Astrocyte of the cerebellum (primary cell): Measurements from ENCODE around the gene COL4A2.

Experiments
- DNase-seq: peaks from one replicate; pipeline ENCODE4 v3.0.0-alpha.2; 2011; ENCODE audit warnings: low read depth
- H3K4me3 ChIP-seq: 2 replicates; pipeline ENCODE4 v1.5.1; 2011; ENCODE audit warnings: mild to moderate bottlenecking, low read depth, low read length, moderate library complexity
- CTCF ChIP-seq: IDR thresholded peaks from 2 replicates; pipeline ENCODE4 v1.5.1; 2012; ENCODE audit warnings: low read length, low read depth, moderate library complexity, mild to moderate bottlenecking; ENCODE audit errors: missing control alignments
- in situ Hi-C: cut with HindIII; loops from 2 replicates; pipeline ENCODE4 v1.10.0; 2017; ENCODE audit warnings: low sequenced_read_pairs

The COL4A2 gene

GRCh38 chr13:110262508-110263291 lies 44.4 kb upstream of the COL4A2 start:
- H3K4me3 ChIP-seq, result no peak overlapping the region
- DNase-seq, result no peak
- no peak for TF ChIP-seq CTCF
- in situ Hi-C loops, result no loop called here

- no peak for TF ChIP-seq CTCF
- DNase-seq, result no peak
- no peak overlapping the region for H3K4me3 ChIP-seq
- in situ Hi-C loops, result no loop called here
These were observed 43.7 kb upstream of the COL4A2 start for GRCh38 chr13:110263404-110263803.

GRCh38 chr13:110263888-110264287 lies 43.2 kb upstream of the COL4A2 start:
- in situ Hi-C loops, result no loop called here
- H3K4me3 ChIP-seq, result no peak overlapping the region
- no peak for DNase-seq
- no peak for TF ChIP-seq CTCF

GRCh38 chr13:110264685-110265275 lies 42.3 kb upstream of the COL4A2 start:
- in situ Hi-C loops, result no loop called here
- no peak overlapping the region for H3K4me3 ChIP-seq
- DNase-seq, result no peak
- TF ChIP-seq CTCF, result no peak

- DNase-seq, result no peak
- TF ChIP-seq CTCF, result no peak
- in situ Hi-C loops, result no loop called here
- no peak overlapping the region for H3K4me3 ChIP-seq
These were observed 41.8 kb upstream of the COL4A2 start for GRCh38 chr13:110265341-110265681.

GRCh38 chr13:110265682-110266430 lies 41.2 kb upstream of the COL4A2 start:
- in situ Hi-C loops, result no loop called here
- TF ChIP-seq CTCF, result no peak
- peak overlapping the region; percentile 23 for H3K4me3 ChIP-seq
- no peak for DNase-seq
